Hematopoietic multipotent progenitor cell treated with erythropoietin and hydrocortisone succinate and interleukin-3 and kit ligand, for 4 days (in vitro differentiated cells): ENCODE measurements around the gene PTPRS.

Source experiments
- DNase-seq: peaks from one replicate; pipeline ENCODE4 v3.0.0-alpha.2; 2015

The PTPRS gene

GRCh38 chr19:5305163-5305562 lies 35.4 kb downstream of the PTPRS start:
- no peak for DNase-seq

- DNase-seq: no peak
These were observed 36.1 kb downstream of the PTPRS start for GRCh38 chr19:5304486-5304885.

GRCh38 chr19:5303208-5303607 lies 37.4 kb downstream of the PTPRS start:
- DNase-seq: no peak

GRCh38 chr19:5302396-5302795 lies 38.2 kb downstream of the PTPRS start:
- no peak for DNase-seq

- no peak for DNase-seq
These were observed 41.5 kb downstream of the PTPRS start for GRCh38 chr19:5299137-5299536.

GRCh38 chr19:5298471-5298901 lies 42.1 kb downstream of the PTPRS start:
- DNase-seq: no peak

- no peak for DNase-seq
These were observed 43.3 kb downstream of the PTPRS start for GRCh38 chr19:5297272-5297669.

GRCh38 chr19:5296457-5297271 lies 43.9 kb downstream of the PTPRS start:
- no peak for DNase-seq

GRCh38 chr19:5296021-5296420 lies 44.6 kb downstream of the PTPRS start:
- no peak for DNase-seq

GRCh38 chr19:5294403-5295160 lies 46.0 kb downstream of the PTPRS start:
- no peak for DNase-seq

GRCh38 chr19:5293612-5294378 lies 46.8 kb downstream of the PTPRS start:
- DNase-seq: no peak

- DNase-seq: peak; percentile 68
These were observed 47.6 kb downstream of the PTPRS start for GRCh38 chr19:5292822-5293611.

GRCh38 chr19:5292453-5292821 lies 48.2 kb downstream of the PTPRS start:
- no peak for DNase-seq

- DNase-seq: no peak
These were observed 48.9 kb downstream of the PTPRS start for GRCh38 chr19:5291588-5292193.
